ENCODE measurements around the gene MRNIP. TPM values are rescaled to one million over a fixed set of nuclear protein-coding genes. Genes with fewer than 3 reads are reported as not detected.

MRNIP gene
- total RNA-seq, 6 experiments from 2014 or later, result 4.7 to 14.7 (median 9.0) TPM

- H3K4me3 ChIP-seq, result no peak overlapping the region
- H3K36me3 ChIP-seq, result no peaks in the 10 kb centered on the region
- TF ChIP-seq CTCF (IDR thresholded peaks at IDR 0.05), result no peak
- no peak for TF ChIP-seq POLR2A (IDR thresholded peaks at IDR 0.05)
- H3K27me3 ChIP-seq, result no peaks in the 10 kb centered on the region
- no peaks in the 10 kb centered on the region for H3K9me3 ChIP-seq
- no peak overlapping the region for H3K27ac ChIP-seq
- 66% methylated on average over 4 of the region's 7 CpGs for WGBS (ENCODE audit: insufficient coverage, low coverage, low lambda C conversion rate, missing lambda C conversion rate)
- ATAC-seq, result no peak
- DNase-seq, result no peak
- intact Hi-C loops (cut with DNase I), result no loop called here
- peaks cover 0 to 6% (median 0%) of the 10 kb centered on the region in 4 donors for H3K4me1 ChIP-seq
Observed at GRCh38 chr5:179788193-179788854, 70.3 kb downstream of the MRNIP start.

MicroRNA genes within 50 kb of the gene (microRNA counts, 767-probe panel; counts per million panel counts)
- 237 counts per million for microRNA hsa-miR-1229

Small RNAs within 50 kb of the gene (microRNA-seq; reads per million reads assigned to microRNA genes)
- 3.2 to 7.7 reads per million in 2 donors for gene MIR1229

Small RNAs within 50 kb of the gene (small RNA-seq; reads per million reads assigned to genes)
- gene MIR1229, result 0 reads per million in 2 experiments
- 0 reads per million in 2 experiments for gene RF00019

Other genes starting within 250 kb of the MRNIP start
- gene HNRNPH1, start 235.1 kb downstream of the MRNIP start, total RNA-seq, result 100 to 1,000 TPM; 140 to 305 (median 219) TPM
- gene CBY3, start 177.8 kb downstream of the MRNIP start, total RNA-seq, result not detected
- 100 to 1,000 TPM; 363 to 606 (median 456) TPM for gene CANX, start 159.8 kb downstream of the MRNIP start, total RNA-seq
- gene MAML1, start 126.0 kb downstream of the MRNIP start, total RNA-seq, result 1 to 10 TPM; 6.2 to 8.8 (median 8.0) TPM
- gene LTC4S, start 64.8 kb downstream of the MRNIP start, total RNA-seq, result 1 to 10 TPM in 3 of 6 experiments, under 1 TPM in 2, not detected in 1; 0.73 to 1.7 (median 1.4) TPM
- 100 to 1,000 TPM; 151 to 259 (median 181) TPM for gene MGAT4B, start 52.0 kb downstream of the MRNIP start, total RNA-seq
- 1,000 to 10,000 TPM in 2 of 6 experiments, 100 to 1,000 TPM in 4; 195 to 1,174 (median 649) TPM for gene SQSTM1, start 37.9 kb downstream of the MRNIP start, total RNA-seq
- 10 to 100 TPM; 58.7 to 81.9 (median 69.5) TPM for gene TBC1D9B, start 49.1 kb upstream of the MRNIP start, total RNA-seq
- 100 to 1,000 TPM in 1 of 6 experiments, 10 to 100 TPM in 5; 66.7 to 119 (median 89.9) TPM for gene RNF130, start 212.9 kb upstream of the MRNIP start, total RNA-seq